Measurements from ENCODE around the gene NOL7. TPM values are rescaled to one million over a fixed set of nuclear protein-coding genes. Genes with fewer than 3 reads are reported as not detected.

NOL7 gene
- total RNA-seq, 1 donor from 2014 or later: 49.1 TPM

- H3K4me3 Mint-ChIP-seq (ENCODE audit: unreplicated experiment): no peak overlapping the region
- peaks cover 4% of the 10 kb centered on the region for H3K36me3 Mint-ChIP-seq (ENCODE audit: low read depth)
- DNase-seq (ENCODE audit: low spot score): no peak
- H3K27me3 Mint-ChIP-seq (ENCODE audit: low read depth): no peaks in the 10 kb centered on the region
- H3K9me3 Mint-ChIP-seq (ENCODE audit: low read depth): peaks cover 13% of the 10 kb centered on the region
- H3K27ac Mint-ChIP-seq (ENCODE audit: unreplicated experiment): no peak overlapping the region
- TF ChIP-seq, protein P1, sequence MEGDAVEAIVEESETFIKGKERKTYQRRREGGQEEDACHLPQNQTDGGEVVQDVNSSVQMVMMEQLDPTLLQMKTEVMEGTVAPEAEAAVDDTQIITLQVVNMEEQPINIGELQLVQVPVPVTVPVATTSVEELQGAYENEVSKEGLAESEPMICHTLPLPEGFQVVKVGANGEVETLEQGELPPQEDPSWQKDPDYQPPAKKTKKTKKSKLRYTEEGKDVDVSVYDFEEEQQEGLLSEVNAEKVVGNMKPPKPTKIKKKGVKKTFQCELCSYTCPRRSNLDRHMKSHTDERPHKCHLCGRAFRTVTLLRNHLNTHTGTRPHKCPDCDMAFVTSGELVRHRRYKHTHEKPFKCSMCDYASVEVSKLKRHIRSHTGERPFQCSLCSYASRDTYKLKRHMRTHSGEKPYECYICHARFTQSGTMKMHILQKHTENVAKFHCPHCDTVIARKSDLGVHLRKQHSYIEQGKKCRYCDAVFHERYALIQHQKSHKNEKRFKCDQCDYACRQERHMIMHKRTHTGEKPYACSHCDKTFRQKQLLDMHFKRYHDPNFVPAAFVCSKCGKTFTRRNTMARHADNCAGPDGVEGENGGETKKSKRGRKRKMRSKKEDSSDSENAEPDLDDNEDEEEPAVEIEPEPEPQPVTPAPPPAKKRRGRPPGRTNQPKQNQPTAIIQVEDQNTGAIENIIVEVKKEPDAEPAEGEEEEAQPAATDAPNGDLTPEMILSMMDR (IDR thresholded peaks at IDR 0.05): no peak
- peaks cover 17% of the 10 kb centered on the region for H3K4me1 Mint-ChIP-seq (ENCODE audit: low read depth)
Measured at GRCh38 chr6:13576017-13576416, 39.1 kb upstream of the NOL7 start.

DNA sequence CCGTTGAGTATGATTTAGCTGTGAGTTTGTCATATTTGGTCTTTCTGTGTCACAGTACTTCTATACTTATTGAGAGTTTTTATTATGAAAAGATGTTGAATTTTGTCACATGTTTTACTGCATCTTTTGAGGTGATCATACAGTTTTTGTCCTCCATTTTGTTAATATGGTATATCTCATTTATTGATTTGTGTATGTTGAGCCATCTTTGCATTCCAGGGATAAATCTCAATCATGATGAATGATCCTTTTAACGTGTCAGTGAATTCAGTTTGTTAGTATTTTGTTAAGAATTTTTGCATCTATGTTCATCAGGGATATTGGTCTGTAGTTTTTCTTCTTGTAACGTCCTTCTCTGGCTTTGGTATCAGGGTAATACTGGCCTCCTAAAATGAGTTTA, 37.2 kb upstream of the NOL7 start:
- peaks cover 13% of the 10 kb centered on the region for H3K9me3 Mint-ChIP-seq (ENCODE audit: low read depth)
- H3K4me3 Mint-ChIP-seq (ENCODE audit: unreplicated experiment): no peak overlapping the region
- no peak overlapping the region for H3K27ac Mint-ChIP-seq (ENCODE audit: unreplicated experiment)
- no peak for DNase-seq (ENCODE audit: low spot score)
- H3K36me3 Mint-ChIP-seq (ENCODE audit: low read depth): peaks cover 4% of the 10 kb centered on the region
- TF ChIP-seq, protein P1 (IDR thresholded peaks at IDR 0.05): no peak
- peaks cover 17% of the 10 kb centered on the region for H3K4me1 Mint-ChIP-seq (ENCODE audit: low read depth)
- H3K27me3 Mint-ChIP-seq (ENCODE audit: low read depth): no peaks in the 10 kb centered on the region

DNA sequence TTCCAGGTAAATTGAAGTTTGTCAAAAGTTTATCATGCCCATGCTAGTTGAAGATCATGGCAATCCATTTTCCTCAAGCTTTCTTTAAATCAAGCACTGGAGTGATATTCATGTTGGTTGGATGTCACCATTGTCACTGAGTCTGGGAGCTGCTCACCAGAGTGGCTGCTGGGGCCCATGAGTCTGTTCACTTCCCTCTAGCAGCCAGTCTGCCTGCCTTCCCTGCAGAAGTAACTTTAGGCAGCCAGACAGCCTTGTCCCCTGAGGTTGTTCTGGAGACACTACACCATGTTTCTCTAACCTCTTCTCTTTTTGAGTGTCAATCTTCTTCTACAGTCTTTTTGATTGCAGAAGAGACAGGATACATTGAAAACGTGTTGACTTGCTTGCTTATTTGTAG, 35.2 kb upstream of the NOL7 start:
- no peak for DNase-seq (ENCODE audit: low spot score)
- Mint-ChIP-seq H3K27ac (ENCODE audit: unreplicated experiment) (no peak overlapping the region), H3K4me3 (ENCODE audit: unreplicated experiment) (no peak overlapping the region), H3K36me3 (ENCODE audit: low read depth) (peaks cover 6% of the 10 kb centered on the region), H3K27me3 (ENCODE audit: low read depth) (no peaks in the 10 kb centered on the region), H3K4me1 (ENCODE audit: low read depth) (peaks cover 8% of the 10 kb centered on the region), H3K9me3 (ENCODE audit: low read depth) (peaks cover 13% of the 10 kb centered on the region)
- TF ChIP-seq, protein P1 (IDR thresholded peaks at IDR 0.05): no peak

GRCh38 chr6:13581700-13582229, 33.4 kb upstream of the NOL7 start:
- Mint-ChIP-seq H3K4me1 (ENCODE audit: low read depth) (no peaks in the 10 kb centered on the region), H3K27ac (ENCODE audit: unreplicated experiment) (no peak overlapping the region), H3K27me3 (ENCODE audit: low read depth) (no peaks in the 10 kb centered on the region), H3K36me3 (ENCODE audit: low read depth) (peaks cover 8% of the 10 kb centered on the region), H3K9me3 (ENCODE audit: low read depth) (peaks cover 9% of the 10 kb centered on the region), H3K4me3 (ENCODE audit: unreplicated experiment) (no peak overlapping the region)
- DNase-seq (ENCODE audit: low spot score): no peak
- TF ChIP-seq, protein P1 (IDR thresholded peaks at IDR 0.05): no peak

DNA sequence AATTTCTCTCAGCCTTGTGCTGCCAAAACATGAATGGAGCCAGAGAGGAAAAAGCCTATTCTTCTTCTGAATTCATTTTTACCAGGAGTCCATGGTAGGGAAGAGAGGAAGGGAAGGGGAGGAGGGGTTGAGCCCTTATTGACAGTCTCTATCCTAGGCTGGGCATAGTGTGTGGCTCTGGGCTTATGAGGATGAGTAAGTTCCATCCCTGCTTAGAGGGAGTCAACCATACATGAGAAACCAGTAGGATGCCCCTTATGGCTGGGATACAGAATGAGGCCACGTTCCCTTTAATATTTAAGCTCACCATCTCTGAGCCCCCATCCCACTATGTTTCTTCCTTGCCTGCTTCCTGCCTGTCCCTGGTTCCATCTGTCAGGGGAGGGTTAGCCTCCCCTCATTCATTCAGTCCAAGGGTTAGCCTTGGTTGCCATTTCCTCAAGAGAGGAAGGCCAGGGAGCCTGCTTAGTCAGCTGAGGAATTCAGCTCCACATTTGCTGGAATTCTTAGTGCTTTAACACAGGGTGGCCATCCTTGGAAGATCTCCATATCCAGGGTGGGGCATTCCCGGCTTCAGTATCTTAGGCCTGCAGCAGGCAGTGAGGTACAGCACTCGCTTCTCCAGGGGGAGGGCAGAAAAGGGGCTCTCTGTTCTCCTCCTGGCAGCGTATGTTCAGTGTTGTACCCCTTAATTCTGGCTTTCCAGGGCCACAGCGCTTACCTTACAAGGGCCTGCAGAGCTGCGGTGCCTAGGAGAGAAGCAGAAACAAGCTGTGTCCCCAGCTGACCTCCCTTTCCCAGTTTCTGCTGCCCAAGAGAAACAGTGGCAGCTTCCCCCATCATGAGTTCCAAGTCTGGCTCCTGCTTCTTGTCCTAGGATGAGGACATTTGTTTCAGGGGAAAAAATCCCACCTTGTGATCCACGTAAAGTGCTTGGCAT, 28.3 kb upstream of the NOL7 start:
- no peaks in the 10 kb centered on the region for H3K9me3 Mint-ChIP-seq (ENCODE audit: low read depth)
- no peak overlapping the region for H3K27ac Mint-ChIP-seq (ENCODE audit: unreplicated experiment)
- H3K36me3 Mint-ChIP-seq (ENCODE audit: low read depth): peaks cover 12% of the 10 kb centered on the region
- DNase-seq (ENCODE audit: low spot score): no peak
- TF ChIP-seq, protein P1 (IDR thresholded peaks at IDR 0.05): no peak
- H3K4me3 Mint-ChIP-seq (ENCODE audit: unreplicated experiment): no peak overlapping the region
- no peaks in the 10 kb centered on the region for H3K4me1 Mint-ChIP-seq (ENCODE audit: low read depth)
- H3K27me3 Mint-ChIP-seq (ENCODE audit: low read depth): no peaks in the 10 kb centered on the region

All from chondrocyte (in vitro differentiated cells).